Nephron (organoid): ENCODE results near the gene TMEM14A.
A peak's percentile ranks its signal among the peaks of the same experiment; 100 is the strongest.

ENCODE experiments used
- H3K27ac Mint-ChIP-seq, 3 experiments: 2 replicates each; pipeline ENCODE4 v1.8.0; 2020; ENCODE audit warnings: mixed read lengths in 3 of 3, mild to moderate bottlenecking in 2 of 3, moderate library complexity in 1 of 3
- H3K27me3 Mint-ChIP-seq: 2 replicates; pipeline ENCODE4 v1.8.0; 2021; ENCODE audit warnings: low read depth, mild to moderate bottlenecking, moderate library complexity, mixed read lengths
- H3K36me3 Mint-ChIP-seq: 2 replicates; pipeline ENCODE4 v1.8.0; 2020; ENCODE audit warnings: low read depth, mixed read lengths
- H3K4me1 Mint-ChIP-seq: 2 replicates; pipeline ENCODE4 v1.8.0; 2020; ENCODE audit warnings: mixed read lengths
- H3K4me3 Mint-ChIP-seq, 3 experiments: 2 replicates each; pipeline ENCODE4 v1.8.0; 2020; ENCODE audit warnings: mild to moderate bottlenecking in 3 of 3, mixed read lengths in 3 of 3, moderate library complexity in 2 of 3
- H3K9me3 Mint-ChIP-seq: 2 replicates; pipeline ENCODE4 v1.8.0; 2020; ENCODE audit warnings: mixed read lengths
- CTCF ChIP-seq, 3 experiments: fragments of 200-600 bp; sonication (generic); IDR thresholded peaks; one replicate each; pipeline ENCODE4 v1.5.0; 2021; ENCODE audit warnings: antibody characterized with exemption in 3 of 3; ENCODE audit not compliant: unreplicated experiment in 3 of 3

Gene TMEM14A

GRCh38 chr6:52726193-52726542 lies 55.3 kb downstream of the TMEM14A start:
- no peak overlapping the region for H3K4me3 Mint-ChIP-seq
- H3K27ac Mint-ChIP-seq = peak overlapping the region in 1 of 3 experiments; percentile 45
- H3K9me3 Mint-ChIP-seq = no peaks in the 10 kb centered on the region
- peaks cover 5% of the 10 kb centered on the region for H3K4me1 Mint-ChIP-seq
- H3K36me3 Mint-ChIP-seq = no peaks in the 10 kb centered on the region
- no peak for TF ChIP-seq CTCF (IDR thresholded peaks at IDR 0.05; ENCODE audit: unreplicated experiment in 3 of 3)
- H3K27me3 Mint-ChIP-seq = no peaks in the 10 kb centered on the region

- Mint-ChIP-seq H3K36me3 (no peaks in the 10 kb centered on the region), H3K27me3 (no peaks in the 10 kb centered on the region), H3K4me1 (peaks cover 5% of the 10 kb centered on the region), H3K4me3 (no peak overlapping the region), H3K27ac (peak overlapping the region in 1 of 3 experiments; percentile 51), H3K9me3 (no peaks in the 10 kb centered on the region)
- TF ChIP-seq CTCF (IDR thresholded peaks at IDR 0.05; ENCODE audit: unreplicated experiment in 3 of 3) = no peak
These were observed 56.0 kb downstream of the TMEM14A start for GRCh38 chr6:52726741-52727535.

GRCh38 chr6:52727908-52728307 lies 57.0 kb downstream of the TMEM14A start:
- no peaks in the 10 kb centered on the region for H3K36me3 Mint-ChIP-seq
- no peaks in the 10 kb centered on the region for H3K9me3 Mint-ChIP-seq
- H3K4me3 Mint-ChIP-seq = no peak overlapping the region

GRCh38 chr6:52728394-52728793 lies 57.5 kb downstream of the TMEM14A start:
- no peaks in the 10 kb centered on the region for H3K9me3 Mint-ChIP-seq
- H3K4me1 Mint-ChIP-seq = peaks cover 9% of the 10 kb centered on the region
- H3K36me3 Mint-ChIP-seq = no peaks in the 10 kb centered on the region
- no peak for TF ChIP-seq CTCF (IDR thresholded peaks at IDR 0.05; ENCODE audit: unreplicated experiment in 3 of 3)
- peak overlapping the region in 1 of 3 experiments; percentile 37 for H3K27ac Mint-ChIP-seq
- H3K27me3 Mint-ChIP-seq = no peaks in the 10 kb centered on the region
- H3K4me3 Mint-ChIP-seq = no peak overlapping the region

More at GRCh38 chr6:52727908-52728307, 57.0 kb downstream of the TMEM14A start:
- TF ChIP-seq CTCF (IDR thresholded peaks at IDR 0.05; ENCODE audit: unreplicated experiment in 3 of 3) = no peak
- Mint-ChIP-seq H3K27me3 (no peaks in the 10 kb centered on the region), H3K27ac (no peak overlapping the region), H3K4me1 (peaks cover 9% of the 10 kb centered on the region)

- no peak for TF ChIP-seq CTCF (IDR thresholded peaks at IDR 0.05; ENCODE audit: unreplicated experiment in 3 of 3)
- peaks cover 4% of the 10 kb centered on the region for H3K4me1 Mint-ChIP-seq
- peaks cover 1% of the 10 kb centered on the region for H3K27me3 Mint-ChIP-seq
- no peak overlapping the region for H3K27ac Mint-ChIP-seq
- no peak overlapping the region for H3K4me3 Mint-ChIP-seq
- H3K9me3 Mint-ChIP-seq = no peaks in the 10 kb centered on the region
- H3K36me3 Mint-ChIP-seq = no peaks in the 10 kb centered on the region
These were observed 58.7 kb downstream of the TMEM14A start for GRCh38 chr6:52729576-52729975.

GRCh38 chr6:52731719-52732118 lies 60.8 kb downstream of the TMEM14A start:
- Mint-ChIP-seq H3K27ac (peak overlapping the region in 1 of 3 experiments; percentile 17), H3K4me3 (no peak overlapping the region), H3K9me3 (no peaks in the 10 kb centered on the region), H3K36me3 (no peaks in the 10 kb centered on the region), H3K27me3 (peaks cover 3% of the 10 kb centered on the region), H3K4me1 (peaks cover 4% of the 10 kb centered on the region)
- TF ChIP-seq CTCF (IDR thresholded peaks at IDR 0.05; ENCODE audit: unreplicated experiment in 3 of 3) = no peak
